ENCODE results near the gene SIVA1. TPM values are rescaled to one million over a fixed set of nuclear protein-coding genes. Genes with fewer than 3 reads are reported as not detected.

SIVA1 gene
- total and polyA plus RNA-seq, 9 of the 15 experiments (the other 6 are each of a cell fraction or from before 2014, with no cell fraction given): 4.2 to 186 (median 54.2) TPM

- TF ChIP-seq OTX1 (CRISPR knock-in tag; IDR thresholded peaks at IDR 0.05) (peak; percentile 42; the same call in 1 of the 2 replicates), EGR1 (conservative IDR thresholded peaks at IDR 0.05) (peak; percentile 95), CCNT2 (IDR thresholded peaks at IDR 0.05; ENCODE audit: borderline replicate concordance, extremely low read depth, insufficient read length, low read depth, low read length) (peak; percentile 58), CTCF (IDR thresholded peaks at IDR 0.05 in 2 of 3, conservative IDR thresholded peaks at IDR 0.05 in 1 of 3; ENCODE audit: insufficient read depth in 2 of 3, low read depth in 1 of 3, low read length in 3 of 3) (0 out of 6 replicates have a peak, but pooled peaks of 1 of the 3 experiments have one; percentile 13), TEAD1 (CRISPR knock-in tag; IDR thresholded peaks at IDR 0.05) (peak in 1 of 2 experiments; percentile 74; a peak in 1 of 4 replicates), ARID1B (IDR thresholded peaks at IDR 0.05) (peak; percentile 27; the same call in 1 of the 2 replicates), ZBTB43 (CRISPR knock-in tag; IDR thresholded peaks at IDR 0.05) (peak; percentile 68; the same call in 1 of the 2 replicates), MGA (IDR thresholded peaks at IDR 0.05) (peak; percentile 99), POLR2G (IDR thresholded peaks at IDR 0.05; ENCODE audit: low read depth, low read length) (peak; percentile 77)
Observed at GRCh38 chr14:104729176-104729834, 23.6 kb upstream of the SIVA1 start (continued).

Data from K562 (cell line).